ENCODE measurements around the gene INHA. TPM values are rescaled to one million over a fixed set of nuclear protein-coding genes. Genes with fewer than 3 reads are reported as not detected.

Gene INHA, protein sequence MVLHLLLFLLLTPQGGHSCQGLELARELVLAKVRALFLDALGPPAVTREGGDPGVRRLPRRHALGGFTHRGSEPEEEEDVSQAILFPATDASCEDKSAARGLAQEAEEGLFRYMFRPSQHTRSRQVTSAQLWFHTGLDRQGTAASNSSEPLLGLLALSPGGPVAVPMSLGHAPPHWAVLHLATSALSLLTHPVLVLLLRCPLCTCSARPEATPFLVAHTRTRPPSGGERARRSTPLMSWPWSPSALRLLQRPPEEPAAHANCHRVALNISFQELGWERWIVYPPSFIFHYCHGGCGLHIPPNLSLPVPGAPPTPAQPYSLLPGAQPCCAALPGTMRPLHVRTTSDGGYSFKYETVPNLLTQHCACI
- not detected for total RNA-seq
- 0.49 TPM for polyA plus RNA-seq

GRCh38 chr2:219572237-219573001, at the start of gene INHA:
INHA (plus strand) TSS chr2:219572310; CDS start chr2:219572375, 65 bp downstream.
- Histone ChIP-seq H3K4me3 (ENCODE audit: low read depth, low read length) (peak within 1 kb of the TSS; percentile 73), H3K27ac (ENCODE audit: low read depth) (peak within 1 kb of the TSS; percentile 43), H3K4me1 (ENCODE audit: insufficient read depth) (no peaks in the 10 kb centered on the region), H3K36me3 (ENCODE audit: insufficient read depth) (no peaks in the 10 kb centered on the region)
- no peak for DNase-seq (ENCODE audit: extremely low spot score)
- 85% methylated on average over 13 of the region's 13 CpGs for WGBS

DNA sequence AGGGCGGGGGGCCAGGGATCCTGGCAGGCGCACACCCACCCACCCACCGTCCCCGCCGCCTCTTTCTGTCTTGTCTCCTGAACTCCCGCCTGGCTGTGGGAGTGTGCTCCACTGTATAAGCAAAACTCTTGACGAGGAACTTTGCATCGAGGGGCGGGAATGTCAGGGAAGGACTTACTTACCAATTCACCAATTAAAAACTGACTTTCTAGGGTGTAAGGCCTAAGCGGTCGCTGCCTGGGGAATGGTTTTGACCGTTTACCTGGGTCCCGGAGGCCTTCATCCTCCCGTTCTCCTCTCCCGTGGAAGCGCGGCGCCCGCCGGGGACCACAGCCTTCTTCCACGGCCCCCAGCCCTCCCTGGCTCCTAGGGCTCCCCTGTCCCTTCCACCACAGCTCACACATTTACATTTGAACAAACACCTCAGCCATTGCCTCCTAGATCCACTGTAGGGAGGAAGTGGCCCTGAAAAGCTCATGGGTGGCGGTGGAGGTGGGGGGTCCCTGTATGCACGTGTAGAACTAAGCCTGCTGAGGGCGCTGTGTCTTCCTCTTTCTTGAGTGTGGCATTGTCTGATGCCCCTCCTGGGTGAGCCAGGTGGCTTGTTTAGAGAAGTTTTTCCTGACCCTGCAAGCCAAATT, 49.0 kb upstream of the INHA start:
- no peak overlapping the region for H3K27ac ChIP-seq (ENCODE audit: low read depth)
- no peak for DNase-seq (ENCODE audit: extremely low spot score)
- peak overlapping the region; percentile 15 for H3K4me3 ChIP-seq (ENCODE audit: low read depth, low read length)
- H3K36me3 ChIP-seq (ENCODE audit: insufficient read depth), result no peaks in the 10 kb centered on the region
- no peaks in the 10 kb centered on the region for H3K4me1 ChIP-seq (ENCODE audit: insufficient read depth)
- WGBS, result 31% methylated on average over 24 of the region's 24 CpGs

- 95% methylated on average over 2 of the region's 2 CpGs for WGBS
- no peak for DNase-seq (ENCODE audit: extremely low spot score)
- Histone ChIP-seq H3K4me1 (ENCODE audit: insufficient read depth) (no peaks in the 10 kb centered on the region), H3K27ac (ENCODE audit: low read depth) (no peak overlapping the region), H3K36me3 (ENCODE audit: insufficient read depth) (no peaks in the 10 kb centered on the region), H3K4me3 (ENCODE audit: low read depth, low read length) (no peak overlapping the region)
These were observed 47.3 kb upstream of the INHA start for GRCh38 chr2:219524817-219525216.

DNA sequence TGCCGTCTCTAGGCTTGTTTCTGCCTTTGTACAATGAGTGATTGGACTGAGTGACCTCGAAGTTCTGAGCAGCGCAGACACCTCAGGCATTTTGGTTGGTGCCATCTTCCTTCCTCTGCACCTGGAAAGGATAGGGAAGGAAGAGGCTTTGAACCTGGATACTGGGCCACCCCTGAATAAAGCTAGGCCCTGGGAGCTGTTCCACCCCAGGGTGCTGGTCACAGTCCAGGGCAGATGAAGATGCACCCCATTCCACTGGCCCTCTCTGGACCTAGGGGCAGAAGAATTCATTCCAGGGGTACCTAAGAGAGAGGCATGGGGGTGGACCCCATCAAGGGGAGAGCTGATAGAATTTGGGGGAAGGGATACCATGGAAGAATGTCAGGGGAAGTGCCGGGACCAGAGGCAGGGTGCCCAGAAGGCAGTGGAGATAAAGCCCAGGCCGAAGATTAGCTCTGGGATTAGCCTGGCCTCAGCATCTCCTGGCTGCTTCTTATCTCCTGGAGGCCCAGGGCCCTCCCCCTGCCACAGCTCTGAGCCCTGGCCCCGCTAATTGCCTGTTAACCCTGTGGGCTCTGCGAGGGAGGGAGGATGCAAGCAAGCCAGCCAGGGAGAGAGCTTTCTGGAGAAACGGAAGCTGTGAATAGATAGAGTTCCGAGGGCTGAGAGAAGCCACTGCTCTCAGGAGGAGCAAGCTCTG, 46.4 kb upstream of the INHA start:
- Histone ChIP-seq H3K36me3 (ENCODE audit: insufficient read depth) (no peaks in the 10 kb centered on the region), H3K27ac (ENCODE audit: low read depth) (no peak overlapping the region)

DNA sequence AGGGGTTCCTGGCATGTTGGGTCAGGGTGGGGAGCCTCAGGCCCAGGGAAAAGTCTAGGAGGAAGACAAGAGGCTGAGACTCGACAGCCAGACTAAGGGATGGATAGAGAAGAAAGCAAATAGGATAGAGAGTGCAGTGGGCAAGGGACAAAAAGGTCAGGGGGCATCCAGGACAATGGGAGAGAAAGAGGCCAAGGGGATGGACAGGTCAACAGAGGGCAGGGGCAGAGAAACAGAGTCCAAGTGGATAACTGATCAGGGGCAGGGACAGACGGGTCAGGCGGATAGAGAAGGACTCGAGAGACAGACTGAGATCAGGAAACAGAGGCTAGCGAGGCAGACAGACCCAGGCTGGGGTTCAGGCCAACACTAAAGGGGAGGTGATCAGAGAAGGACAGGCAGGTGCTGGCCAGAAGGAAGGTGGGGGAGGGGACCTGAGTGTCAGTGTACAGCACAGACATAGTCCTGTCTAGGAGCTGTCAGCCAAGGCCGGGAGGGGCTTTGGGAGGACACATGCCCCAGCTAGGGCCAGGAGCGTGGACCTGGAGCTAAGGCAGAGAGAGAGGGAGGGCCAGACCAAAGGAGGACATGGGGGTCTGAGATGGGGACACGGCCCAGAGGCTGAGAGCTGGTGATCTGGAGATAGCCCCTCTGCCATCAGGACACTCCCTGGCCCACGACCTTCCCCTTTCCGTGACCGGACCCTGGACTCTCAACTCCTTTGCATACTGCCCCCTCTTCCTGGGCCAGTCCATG, 45.6 kb upstream of the INHA start:
- Histone ChIP-seq H3K27ac (ENCODE audit: low read depth) (no peak overlapping the region), H3K36me3 (ENCODE audit: insufficient read depth) (no peaks in the 10 kb centered on the region), H3K4me3 (ENCODE audit: low read depth, low read length) (no peak overlapping the region), H3K4me1 (ENCODE audit: insufficient read depth) (no peaks in the 10 kb centered on the region)
- WGBS, result 57% methylated on average over 11 of the region's 11 CpGs
- DNase-seq (ENCODE audit: extremely low spot score), result no peak

More for the DNA sequence above, 46.4 kb upstream of the INHA start:
- no peak overlapping the region for H3K4me3 ChIP-seq (ENCODE audit: low read depth, low read length)
- 42% methylated on average over 9 of the region's 9 CpGs for WGBS
- H3K4me1 ChIP-seq (ENCODE audit: insufficient read depth), result no peaks in the 10 kb centered on the region
- DNase-seq (ENCODE audit: extremely low spot score), result no peak

DNA sequence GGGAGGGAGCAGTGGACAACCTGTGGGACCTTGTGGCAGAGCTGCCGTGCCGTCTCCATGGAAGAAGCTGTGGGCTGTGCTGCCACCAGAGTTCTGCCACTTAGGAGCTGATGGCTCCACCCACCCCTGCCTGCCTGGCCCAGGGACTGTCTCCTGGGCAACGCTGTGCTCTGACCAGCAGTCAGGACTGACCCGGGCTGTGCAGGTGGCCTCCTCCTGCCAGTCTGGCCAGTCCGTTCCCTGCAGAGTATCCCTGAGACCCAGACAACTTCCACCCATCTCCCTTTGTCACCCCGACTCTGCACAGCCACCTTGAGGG, 45.1 kb upstream of the INHA start:
- H3K4me3 ChIP-seq (ENCODE audit: low read depth, low read length), result no peak overlapping the region
- no peaks in the 10 kb centered on the region for H3K4me1 ChIP-seq (ENCODE audit: insufficient read depth)
- 57% methylated on average over 6 of the region's 6 CpGs for WGBS
- DNase-seq (ENCODE audit: extremely low spot score), result no peak
- no peak overlapping the region for H3K27ac ChIP-seq (ENCODE audit: low read depth)
- no peaks in the 10 kb centered on the region for H3K36me3 ChIP-seq (ENCODE audit: insufficient read depth)

DNA sequence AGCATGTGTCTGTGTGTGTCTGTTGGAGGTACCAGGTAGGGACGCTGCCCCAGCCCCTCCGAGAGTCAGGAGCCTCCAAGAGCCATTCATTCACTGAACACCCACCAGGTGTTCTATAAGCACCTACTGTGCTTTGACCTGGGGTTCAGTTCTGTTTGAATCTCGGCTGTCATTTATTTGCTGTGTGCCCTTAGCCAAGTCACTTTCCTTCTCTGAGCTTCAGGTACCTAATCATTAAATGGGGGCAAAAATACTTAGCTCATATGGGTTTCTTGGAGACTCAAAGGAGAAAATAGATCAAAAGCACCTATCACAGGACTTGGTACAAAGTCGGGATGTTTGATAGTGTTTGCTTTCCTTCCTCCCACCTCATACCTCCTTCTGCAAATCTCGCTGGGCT, 44.6 kb upstream of the INHA start:
- Histone ChIP-seq H3K4me3 (ENCODE audit: low read depth, low read length) (no peak overlapping the region), H3K27ac (ENCODE audit: low read depth) (no peak overlapping the region), H3K36me3 (ENCODE audit: insufficient read depth) (no peaks in the 10 kb centered on the region), H3K4me1 (ENCODE audit: insufficient read depth) (no peaks in the 10 kb centered on the region)
- WGBS, result 73% methylated on average over 5 of the region's 5 CpGs
- no peak for DNase-seq (ENCODE audit: extremely low spot score)

GRCh38 chr2:219530048-219530963, 41.8 kb upstream of the INHA start:
- no peak for DNase-seq (ENCODE audit: extremely low spot score)
- Histone ChIP-seq H3K27ac (ENCODE audit: low read depth) (no peak overlapping the region), H3K36me3 (ENCODE audit: insufficient read depth) (no peaks in the 10 kb centered on the region), H3K4me1 (ENCODE audit: insufficient read depth) (no peaks in the 10 kb centered on the region), H3K4me3 (ENCODE audit: low read depth, low read length) (no peak overlapping the region)
- WGBS, result 15% methylated on average over 21 of the region's 21 CpGs

DNA sequence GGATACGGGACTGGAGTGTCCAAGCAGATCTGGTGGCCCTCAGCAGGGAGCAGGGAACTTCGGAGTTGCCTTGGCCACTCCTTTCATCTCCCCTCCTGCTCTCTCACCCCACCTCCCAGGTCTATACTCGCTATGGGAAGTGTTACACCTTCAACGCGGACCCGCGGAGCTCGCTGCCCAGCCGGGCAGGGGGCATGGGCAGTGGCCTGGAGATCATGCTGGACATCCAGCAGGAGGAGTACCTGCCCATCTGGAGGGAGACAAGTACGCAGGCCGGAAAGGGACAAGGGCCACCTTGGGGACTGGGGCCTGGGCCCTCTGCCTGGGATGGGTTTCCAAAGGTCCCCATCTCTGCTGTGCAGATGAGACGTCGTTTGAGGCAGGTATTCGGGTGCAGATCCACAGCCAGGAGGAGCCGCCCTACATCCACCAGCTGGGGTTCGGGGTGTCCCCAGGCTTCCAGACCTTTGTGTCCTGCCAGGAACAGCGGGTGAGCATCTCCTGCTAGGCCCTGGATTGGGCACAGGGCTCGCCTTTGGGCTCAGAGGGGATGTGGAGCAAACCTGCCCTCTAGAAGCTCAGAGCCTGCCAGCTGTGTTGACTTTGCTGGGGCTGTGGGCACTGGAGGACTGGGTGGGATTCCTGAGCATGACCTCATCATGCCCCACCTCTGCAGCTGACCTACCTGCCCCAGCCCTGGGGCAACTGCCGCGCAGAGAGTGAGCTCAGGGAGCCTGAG, 40.3 kb upstream of the INHA start:
- 82% methylated on average over 20 of the region's 20 CpGs for WGBS

GRCh38 chr2:219532378-219532649, 39.8 kb upstream of the INHA start:
- WGBS, result 88% methylated on average over 8 of the region's 8 CpGs
- DNase-seq (ENCODE audit: extremely low spot score), result no peak
- H3K4me1 ChIP-seq (ENCODE audit: insufficient read depth), result no peaks in the 10 kb centered on the region
- no peaks in the 10 kb centered on the region for H3K36me3 ChIP-seq (ENCODE audit: insufficient read depth)
- H3K4me3 ChIP-seq (ENCODE audit: low read depth, low read length), result no peak overlapping the region
- H3K27ac ChIP-seq (ENCODE audit: low read depth), result no peak overlapping the region

More for the DNA sequence above, 40.3 kb upstream of the INHA start:
- DNase-seq (ENCODE audit: extremely low spot score), result no peak
- Histone ChIP-seq H3K27ac (ENCODE audit: low read depth) (no peak overlapping the region), H3K4me1 (ENCODE audit: insufficient read depth) (no peaks in the 10 kb centered on the region), H3K36me3 (ENCODE audit: insufficient read depth) (no peaks in the 10 kb centered on the region), H3K4me3 (ENCODE audit: low read depth, low read length) (no peak overlapping the region)

DNA sequence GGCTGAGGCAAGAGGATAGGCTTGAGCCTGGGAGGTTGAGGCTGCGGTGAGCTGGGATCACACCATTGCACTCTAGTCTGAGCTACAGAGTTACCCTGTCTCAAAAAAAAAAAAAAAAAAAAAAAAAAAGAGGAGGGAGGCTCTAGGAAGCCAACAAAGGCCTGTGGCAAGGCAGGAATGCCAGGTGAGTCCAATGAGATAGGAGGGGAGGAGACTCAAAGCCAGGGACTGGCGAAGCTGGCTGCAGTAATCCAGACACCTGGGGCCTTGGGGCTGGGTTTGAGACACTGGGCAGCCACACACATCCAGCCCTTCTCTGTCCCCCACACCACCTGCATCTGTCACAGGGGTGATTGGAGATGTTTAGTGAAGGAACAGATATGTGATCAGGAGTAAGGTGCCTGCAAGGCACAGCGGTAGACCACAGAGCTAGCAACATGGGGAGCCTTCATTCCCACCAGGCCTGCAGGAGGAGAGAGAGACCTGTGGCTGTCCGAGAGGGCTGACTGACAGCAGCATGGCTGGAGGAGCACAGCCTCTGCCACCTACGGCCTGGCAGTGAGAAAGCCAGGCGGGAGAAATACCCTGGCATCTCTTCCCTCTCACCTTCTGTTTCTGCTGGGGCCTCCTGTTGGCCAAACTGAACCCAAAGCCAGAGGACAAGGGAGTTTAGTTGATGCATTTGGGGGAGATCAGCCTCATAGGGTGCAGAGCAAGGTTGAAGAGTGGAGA, 38.0 kb upstream of the INHA start:
- Histone ChIP-seq H3K36me3 (ENCODE audit: insufficient read depth) (no peaks in the 10 kb centered on the region), H3K4me3 (ENCODE audit: low read depth, low read length) (no peak overlapping the region), H3K27ac (ENCODE audit: low read depth) (no peak overlapping the region), H3K4me1 (ENCODE audit: insufficient read depth) (no peaks in the 10 kb centered on the region)
- DNase-seq (ENCODE audit: extremely low spot score), result no peak
- 92% methylated on average over 6 of the region's 6 CpGs for WGBS

Measured in urinary bladder (tissue), 4 donors.